GM12865 (cell line): ENCODE measurements around the gene KDM6B.

Source experiments
- DNase-seq: peaks from one replicate; pipeline ENCODE4 v3.0.0; 2010; ENCODE audit warnings: low read depth
- H3K4me3 ChIP-seq: 2 replicates; pipeline ENCODE4 v1.5.1; 2011; ENCODE audit warnings: mild to moderate bottlenecking, low read depth, low read length, control low read depth
- TF ChIP-seq, protein P1 (sequence below): IDR thresholded peaks from 2 replicates; pipeline ENCODE4 v1.5.1; 2011; ENCODE audit warnings: low read length, control low read depth, low read depth, inconsistent platforms; ENCODE audit not compliant: insufficient read depth; ENCODE audit errors: missing control alignments

KDM6B gene

DNA sequence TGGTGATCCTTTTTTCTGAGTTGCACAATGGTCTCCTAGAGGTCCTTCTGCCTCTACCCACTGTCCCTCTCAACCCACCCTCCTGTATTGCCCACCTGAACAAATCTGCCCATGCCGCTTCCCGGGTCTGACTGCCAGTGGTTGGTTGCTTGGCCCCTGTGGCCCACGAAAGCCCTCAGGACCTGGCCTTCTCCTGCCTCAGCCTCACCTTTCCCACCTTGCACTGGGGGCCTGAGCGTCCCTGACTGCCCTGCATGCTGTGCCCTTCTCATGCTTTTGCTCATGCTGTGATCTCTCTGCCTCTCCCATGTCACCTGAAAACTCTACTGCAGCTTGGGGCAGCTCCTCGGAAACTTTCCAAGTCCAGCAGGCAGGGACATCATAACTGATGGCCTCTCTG lies 13.8 kb upstream of the KDM6B start:
- TF ChIP-seq, protein P1, sequence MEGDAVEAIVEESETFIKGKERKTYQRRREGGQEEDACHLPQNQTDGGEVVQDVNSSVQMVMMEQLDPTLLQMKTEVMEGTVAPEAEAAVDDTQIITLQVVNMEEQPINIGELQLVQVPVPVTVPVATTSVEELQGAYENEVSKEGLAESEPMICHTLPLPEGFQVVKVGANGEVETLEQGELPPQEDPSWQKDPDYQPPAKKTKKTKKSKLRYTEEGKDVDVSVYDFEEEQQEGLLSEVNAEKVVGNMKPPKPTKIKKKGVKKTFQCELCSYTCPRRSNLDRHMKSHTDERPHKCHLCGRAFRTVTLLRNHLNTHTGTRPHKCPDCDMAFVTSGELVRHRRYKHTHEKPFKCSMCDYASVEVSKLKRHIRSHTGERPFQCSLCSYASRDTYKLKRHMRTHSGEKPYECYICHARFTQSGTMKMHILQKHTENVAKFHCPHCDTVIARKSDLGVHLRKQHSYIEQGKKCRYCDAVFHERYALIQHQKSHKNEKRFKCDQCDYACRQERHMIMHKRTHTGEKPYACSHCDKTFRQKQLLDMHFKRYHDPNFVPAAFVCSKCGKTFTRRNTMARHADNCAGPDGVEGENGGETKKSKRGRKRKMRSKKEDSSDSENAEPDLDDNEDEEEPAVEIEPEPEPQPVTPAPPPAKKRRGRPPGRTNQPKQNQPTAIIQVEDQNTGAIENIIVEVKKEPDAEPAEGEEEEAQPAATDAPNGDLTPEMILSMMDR = no peak
- no peak overlapping the region for H3K4me3 ChIP-seq
- DNase-seq = no peak

DNA sequence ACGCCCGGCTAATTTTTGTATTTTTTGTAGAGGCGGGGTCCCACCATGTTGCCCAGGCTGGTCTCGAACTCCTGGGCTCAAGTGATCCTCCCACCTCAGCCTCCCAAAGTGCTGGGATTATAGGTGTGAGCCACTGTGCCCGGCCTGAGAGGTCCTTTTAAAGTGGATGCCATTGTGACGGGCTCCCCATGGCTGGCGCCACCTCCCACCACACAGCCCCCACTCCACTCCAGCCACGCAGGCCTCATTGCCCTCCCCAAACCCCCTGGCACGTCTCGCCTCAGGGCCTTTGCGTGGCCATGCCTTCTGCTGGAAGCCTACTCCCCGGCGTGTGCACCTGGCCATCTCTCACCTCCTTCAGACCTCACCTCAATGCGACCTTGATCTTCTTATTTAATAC lies 11.9 kb upstream of the KDM6B start:
- no peak for DNase-seq
- no peak overlapping the region for H3K4me3 ChIP-seq
- TF ChIP-seq, protein P1 = no peak

DNA sequence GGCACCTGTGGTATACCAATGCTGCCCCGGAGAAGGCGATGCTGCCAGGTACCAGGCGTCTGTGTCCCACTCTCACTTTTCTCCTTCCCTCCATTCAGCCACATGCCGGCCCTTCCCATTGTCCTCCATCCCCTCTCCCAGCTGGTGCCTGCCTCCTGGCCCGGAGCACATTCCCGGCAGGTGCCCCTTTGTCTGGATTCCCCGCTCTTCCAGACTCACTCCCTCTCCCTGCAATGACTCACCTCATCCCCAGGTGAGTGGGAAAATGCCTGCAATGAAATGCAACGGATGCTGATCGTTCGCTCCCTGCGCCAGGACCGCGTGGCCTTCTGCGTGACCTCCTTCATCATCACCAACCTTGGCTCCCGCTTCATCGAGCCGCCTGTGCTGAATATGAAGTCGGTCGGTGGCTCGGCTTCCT lies 10.4 kb upstream of the KDM6B start:
- no peak overlapping the region for H3K4me3 ChIP-seq
- TF ChIP-seq, protein P1 = no peak
- no peak for DNase-seq

DNA sequence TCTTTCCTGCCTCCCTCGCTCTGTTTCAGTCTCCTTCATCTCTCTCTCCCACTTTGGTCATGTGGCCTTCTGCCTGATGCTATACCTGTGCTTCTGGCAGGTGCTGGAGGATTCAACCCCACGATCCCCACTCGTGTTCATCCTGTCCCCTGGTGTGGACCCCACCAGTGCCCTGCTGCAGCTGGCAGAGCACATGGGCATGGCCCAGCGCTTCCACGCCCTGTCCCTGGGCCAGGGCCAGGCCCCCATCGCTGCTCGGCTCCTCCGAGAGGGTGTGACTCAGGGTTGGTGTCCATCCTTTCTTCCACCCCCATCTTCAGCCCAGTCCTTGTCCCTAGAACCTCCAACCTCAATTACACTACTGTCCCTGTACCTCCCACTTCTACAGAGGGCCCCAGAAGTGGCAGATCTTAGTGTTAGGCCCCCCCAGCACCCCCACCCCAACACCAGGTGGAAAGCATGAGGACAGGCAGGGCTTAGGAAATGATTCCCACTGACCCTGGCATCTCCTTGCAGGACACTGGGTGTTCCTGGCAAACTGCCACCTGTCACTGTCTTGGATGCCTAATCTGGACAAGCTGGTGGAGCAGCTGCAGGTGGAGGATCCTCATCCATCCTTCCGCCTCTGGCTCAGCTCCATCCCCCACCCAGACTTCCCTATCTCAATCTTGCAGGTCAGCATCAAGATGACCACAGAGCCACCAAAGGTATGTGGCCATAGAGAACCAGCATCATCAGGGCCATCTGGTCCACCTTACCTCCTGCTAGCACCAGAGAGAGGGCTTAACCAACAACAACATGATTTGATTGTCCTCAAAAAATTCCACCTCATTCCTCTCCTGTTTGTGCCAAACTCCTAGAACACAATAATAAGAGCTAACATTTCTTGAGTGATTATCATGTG lies 9.7 kb upstream of the KDM6B start:
- no peak for DNase-seq
- H3K4me3 ChIP-seq = no peak overlapping the region
- TF ChIP-seq, protein P1 = no peak

DNA sequence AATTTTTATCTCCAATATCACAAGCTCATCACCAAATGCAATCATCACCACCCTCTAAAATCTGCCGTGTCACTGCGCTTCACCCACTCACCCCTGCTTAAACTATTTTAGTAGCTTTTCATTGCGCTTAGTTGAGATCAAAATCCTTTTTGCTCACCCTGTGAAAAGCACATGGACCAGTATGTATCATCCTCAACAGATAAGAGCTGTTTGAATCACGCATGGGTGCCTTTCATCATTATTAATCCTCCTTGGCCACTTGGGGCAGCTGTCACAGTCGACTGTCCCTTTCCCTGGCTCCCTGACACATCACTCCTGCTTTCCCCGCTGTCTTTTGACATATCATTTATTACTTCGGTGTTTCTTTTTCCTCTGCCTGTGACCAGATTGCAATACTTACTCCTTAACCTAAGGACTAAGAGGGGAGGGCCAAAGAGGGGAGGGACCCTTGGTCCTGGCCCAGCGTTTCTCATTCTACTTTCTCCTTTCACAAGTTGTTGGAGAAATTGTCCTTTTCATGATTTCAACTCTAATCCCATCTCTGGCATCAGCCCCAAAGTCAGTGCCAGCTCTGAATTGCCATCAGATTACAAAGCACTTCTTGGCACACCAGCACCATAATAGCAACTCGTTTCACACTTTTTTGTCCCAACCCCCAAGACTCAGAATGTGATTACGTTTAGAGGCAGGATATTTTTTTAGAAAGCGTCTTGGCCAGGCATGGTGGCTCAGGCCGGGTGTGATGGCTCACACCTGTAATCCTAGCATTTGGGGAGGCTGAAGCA lies 8.6 kb upstream of the KDM6B start:
- no peak for DNase-seq

DNA sequence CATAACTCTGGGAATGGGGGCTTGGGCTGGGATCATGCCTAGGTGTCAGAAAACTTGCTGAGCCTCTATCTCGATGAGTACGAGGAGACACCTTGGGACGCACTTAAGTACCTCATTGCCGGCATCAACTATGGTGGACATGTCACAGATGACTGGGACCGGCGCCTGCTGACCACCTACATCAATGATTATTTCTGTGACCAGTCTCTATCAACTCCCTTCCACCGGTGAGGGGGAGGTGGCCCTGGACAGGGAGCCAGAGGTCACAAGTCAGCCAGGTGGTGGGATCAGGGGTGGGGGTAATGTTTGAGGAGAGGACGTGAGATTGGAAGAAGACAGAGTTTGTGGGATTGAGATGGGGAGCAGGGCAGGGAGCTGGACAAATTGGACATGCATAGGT lies 3.4 kb upstream of the KDM6B start:
- no peak overlapping the region for H3K4me3 ChIP-seq
- TF ChIP-seq, protein P1 = no peak
- no peak for DNase-seq

More for the DNA sequence above, 8.6 kb upstream of the KDM6B start:
- no peak overlapping the region for H3K4me3 ChIP-seq
- TF ChIP-seq, protein P1 = no peak
